ENCODE results near the gene RTN4. TPM values are rescaled to one million over a fixed set of nuclear protein-coding genes. Genes with fewer than 3 reads are reported as not detected.

RTN4 gene, protein sequence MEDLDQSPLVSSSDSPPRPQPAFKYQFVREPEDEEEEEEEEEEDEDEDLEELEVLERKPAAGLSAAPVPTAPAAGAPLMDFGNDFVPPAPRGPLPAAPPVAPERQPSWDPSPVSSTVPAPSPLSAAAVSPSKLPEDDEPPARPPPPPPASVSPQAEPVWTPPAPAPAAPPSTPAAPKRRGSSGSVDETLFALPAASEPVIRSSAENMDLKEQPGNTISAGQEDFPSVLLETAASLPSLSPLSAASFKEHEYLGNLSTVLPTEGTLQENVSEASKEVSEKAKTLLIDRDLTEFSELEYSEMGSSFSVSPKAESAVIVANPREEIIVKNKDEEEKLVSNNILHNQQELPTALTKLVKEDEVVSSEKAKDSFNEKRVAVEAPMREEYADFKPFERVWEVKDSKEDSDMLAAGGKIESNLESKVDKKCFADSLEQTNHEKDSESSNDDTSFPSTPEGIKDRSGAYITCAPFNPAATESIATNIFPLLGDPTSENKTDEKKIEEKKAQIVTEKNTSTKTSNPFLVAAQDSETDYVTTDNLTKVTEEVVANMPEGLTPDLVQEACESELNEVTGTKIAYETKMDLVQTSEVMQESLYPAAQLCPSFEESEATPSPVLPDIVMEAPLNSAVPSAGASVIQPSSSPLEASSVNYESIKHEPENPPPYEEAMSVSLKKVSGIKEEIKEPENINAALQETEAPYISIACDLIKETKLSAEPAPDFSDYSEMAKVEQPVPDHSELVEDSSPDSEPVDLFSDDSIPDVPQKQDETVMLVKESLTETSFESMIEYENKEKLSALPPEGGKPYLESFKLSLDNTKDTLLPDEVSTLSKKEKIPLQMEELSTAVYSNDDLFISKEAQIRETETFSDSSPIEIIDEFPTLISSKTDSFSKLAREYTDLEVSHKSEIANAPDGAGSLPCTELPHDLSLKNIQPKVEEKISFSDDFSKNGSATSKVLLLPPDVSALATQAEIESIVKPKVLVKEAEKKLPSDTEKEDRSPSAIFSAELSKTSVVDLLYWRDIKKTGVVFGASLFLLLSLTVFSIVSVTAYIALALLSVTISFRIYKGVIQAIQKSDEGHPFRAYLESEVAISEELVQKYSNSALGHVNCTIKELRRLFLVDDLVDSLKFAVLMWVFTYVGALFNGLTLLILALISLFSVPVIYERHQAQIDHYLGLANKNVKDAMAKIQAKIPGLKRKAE
- total RNA-seq: 263 and 617 TPM in 2 replicates

DNA sequence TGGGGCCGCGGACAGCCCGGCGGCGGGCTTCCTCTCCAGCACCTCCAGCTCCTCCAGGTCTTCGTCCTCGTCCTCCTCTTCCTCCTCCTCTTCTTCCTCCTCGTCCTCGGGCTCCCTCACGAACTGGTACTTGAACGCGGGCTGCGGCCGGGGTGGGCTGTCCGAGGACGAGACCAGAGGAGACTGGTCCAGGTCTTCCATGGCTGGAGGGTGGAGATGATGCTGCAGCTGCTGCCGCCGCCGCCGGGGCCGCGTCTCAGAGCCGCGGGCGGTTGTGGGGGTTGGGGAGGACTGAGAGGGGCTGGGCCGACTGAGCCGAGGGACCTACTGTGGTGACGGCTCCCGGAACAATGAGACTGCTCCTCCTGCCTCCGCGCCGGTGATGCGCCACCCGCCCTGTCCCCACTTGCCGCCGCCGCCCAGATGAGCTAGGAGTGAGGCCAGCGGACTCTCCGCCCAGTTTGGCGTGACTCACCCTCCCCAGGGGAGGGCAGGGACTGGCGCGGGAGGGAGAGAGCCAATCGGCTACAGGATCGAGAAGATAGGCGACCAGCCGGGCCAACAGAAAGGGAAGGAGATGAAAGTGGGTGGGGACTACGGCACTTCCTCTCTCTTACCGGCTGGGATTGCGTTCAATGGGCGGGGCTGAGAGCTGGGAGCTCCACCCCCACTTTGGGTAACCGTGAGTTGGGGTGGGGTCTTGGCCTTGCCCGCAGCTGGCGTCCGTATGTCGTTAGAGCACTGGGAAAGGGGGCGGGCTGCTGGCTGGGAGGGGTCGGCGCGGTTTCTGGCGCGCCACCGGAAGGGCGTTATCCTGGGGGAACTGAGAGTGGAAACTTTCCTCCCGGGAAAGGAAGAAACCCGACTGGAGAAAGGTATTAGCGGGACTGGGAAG is at the start of gene RTN4:
RTN4 (minus strand) TSS at position 352 of the 895 bp plus-strand sequence; CDS start at position 201, 151 bp downstream.

Other genes starting within 250 kb of the RTN4 start
- gene CLHC1, start 181.8 kb upstream of the RTN4 start, total RNA-seq: 14.0 and 16.5 TPM in 2 replicates
- 418 and 839 TPM in 2 replicates for gene RPS27A, start 182.2 kb upstream of the RTN4 start, total RNA-seq
- 28.5 and 33.4 TPM in 2 replicates for gene MTIF2, start 218.8 kb upstream of the RTN4 start, total RNA-seq

All from smooth muscle cell of the umbilical artery (primary cell).